Measurements from ENCODE around the gene NUP43.

Gene NUP43

DNA sequence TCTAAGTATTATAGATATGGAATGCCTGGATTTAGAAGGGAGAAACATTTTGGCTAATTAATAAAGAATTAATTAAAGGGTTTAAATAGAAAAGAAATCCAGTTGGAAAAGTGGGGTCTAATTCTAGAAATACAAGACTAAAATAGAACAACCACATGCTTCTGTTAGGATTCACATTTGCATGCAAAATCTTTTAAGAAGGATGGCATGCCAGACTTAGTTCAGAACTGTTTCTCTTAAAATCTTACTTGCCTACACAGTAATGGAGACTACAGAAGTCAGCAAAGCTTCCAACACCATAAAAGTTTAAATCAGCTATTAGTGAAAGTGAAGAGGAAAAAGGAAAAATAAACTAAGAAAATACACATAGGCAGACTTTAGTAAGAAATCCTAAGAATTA lies 65.1 kb downstream of the NUP43 start:
- TF ChIP-seq, protein P1, sequence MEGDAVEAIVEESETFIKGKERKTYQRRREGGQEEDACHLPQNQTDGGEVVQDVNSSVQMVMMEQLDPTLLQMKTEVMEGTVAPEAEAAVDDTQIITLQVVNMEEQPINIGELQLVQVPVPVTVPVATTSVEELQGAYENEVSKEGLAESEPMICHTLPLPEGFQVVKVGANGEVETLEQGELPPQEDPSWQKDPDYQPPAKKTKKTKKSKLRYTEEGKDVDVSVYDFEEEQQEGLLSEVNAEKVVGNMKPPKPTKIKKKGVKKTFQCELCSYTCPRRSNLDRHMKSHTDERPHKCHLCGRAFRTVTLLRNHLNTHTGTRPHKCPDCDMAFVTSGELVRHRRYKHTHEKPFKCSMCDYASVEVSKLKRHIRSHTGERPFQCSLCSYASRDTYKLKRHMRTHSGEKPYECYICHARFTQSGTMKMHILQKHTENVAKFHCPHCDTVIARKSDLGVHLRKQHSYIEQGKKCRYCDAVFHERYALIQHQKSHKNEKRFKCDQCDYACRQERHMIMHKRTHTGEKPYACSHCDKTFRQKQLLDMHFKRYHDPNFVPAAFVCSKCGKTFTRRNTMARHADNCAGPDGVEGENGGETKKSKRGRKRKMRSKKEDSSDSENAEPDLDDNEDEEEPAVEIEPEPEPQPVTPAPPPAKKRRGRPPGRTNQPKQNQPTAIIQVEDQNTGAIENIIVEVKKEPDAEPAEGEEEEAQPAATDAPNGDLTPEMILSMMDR (IDR thresholded peaks at IDR 0.05; ENCODE audit: control insufficient read depth, insufficient read depth, low read depth, low read length, missing control alignments) = no peak
- DNase-seq (ENCODE audit: low read depth) = no peak
- H3K4me3 ChIP-seq (ENCODE audit: control insufficient read depth, low read depth, low read length) = no peak overlapping the region

DNA sequence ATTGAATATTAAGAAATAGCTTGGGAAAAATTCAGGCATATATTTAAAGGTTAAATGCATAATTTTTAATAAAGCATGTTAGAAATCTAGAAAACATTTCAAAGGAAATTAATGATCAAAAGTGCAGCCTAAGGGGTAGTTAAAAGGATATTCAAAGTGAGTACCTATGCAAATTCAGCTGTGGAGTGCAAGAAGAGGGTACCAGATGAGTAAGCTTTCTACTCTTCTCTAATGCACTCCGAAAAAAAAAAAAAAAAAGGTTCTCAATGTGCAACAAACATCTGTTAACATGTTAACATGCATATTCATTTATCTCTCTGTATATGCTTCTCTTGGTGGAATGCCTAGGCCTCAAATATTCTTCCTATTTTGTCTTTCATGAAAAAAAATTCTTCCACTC lies 65.8 kb downstream of the NUP43 start:
- no peak overlapping the region for H3K4me3 ChIP-seq (ENCODE audit: control insufficient read depth, low read depth, low read length)
- DNase-seq (ENCODE audit: low read depth) = no peak
- TF ChIP-seq, protein P1 (IDR thresholded peaks at IDR 0.05; ENCODE audit: control insufficient read depth, insufficient read depth, low read depth, low read length, missing control alignments) = no peak
